Measurements from ENCODE around the gene HSD3B7.

Gene HSD3B7

DNA sequence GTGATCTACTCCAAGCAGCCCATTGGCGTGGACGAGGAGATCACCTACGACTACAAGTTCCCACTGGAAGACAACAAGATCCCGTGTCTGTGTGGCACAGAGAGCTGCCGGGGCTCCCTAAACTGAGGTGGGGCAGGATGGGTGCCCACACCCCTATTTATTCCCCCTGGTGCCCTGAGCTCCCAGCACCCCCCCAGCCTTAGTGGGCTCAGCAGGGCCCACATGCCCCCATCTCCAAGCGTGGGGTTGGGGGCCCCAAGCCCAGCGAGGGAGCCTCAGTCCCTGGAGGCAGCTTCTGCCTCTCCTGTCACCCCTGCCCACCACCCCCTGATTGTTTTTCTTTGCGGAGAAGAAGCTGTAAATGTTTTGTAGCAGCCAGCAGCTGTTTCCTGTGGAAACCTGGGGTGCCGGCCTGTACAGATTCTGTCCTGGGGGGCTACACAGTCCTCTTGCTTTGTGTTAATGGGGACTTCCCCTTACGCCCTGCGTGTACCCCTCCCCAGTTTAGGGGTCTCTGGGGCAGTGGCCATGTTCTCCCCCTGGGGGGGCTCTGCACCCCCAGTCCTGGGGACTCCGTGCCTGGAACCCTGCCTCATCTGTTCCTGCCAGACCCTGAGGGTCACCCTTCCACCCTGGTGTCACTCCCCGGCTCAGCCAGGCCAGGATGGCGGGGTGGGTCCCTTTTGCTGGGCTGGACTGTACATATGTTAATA is 953 bp upstream of the HSD3B7 start:
- no peak for DNase-seq

DNA sequence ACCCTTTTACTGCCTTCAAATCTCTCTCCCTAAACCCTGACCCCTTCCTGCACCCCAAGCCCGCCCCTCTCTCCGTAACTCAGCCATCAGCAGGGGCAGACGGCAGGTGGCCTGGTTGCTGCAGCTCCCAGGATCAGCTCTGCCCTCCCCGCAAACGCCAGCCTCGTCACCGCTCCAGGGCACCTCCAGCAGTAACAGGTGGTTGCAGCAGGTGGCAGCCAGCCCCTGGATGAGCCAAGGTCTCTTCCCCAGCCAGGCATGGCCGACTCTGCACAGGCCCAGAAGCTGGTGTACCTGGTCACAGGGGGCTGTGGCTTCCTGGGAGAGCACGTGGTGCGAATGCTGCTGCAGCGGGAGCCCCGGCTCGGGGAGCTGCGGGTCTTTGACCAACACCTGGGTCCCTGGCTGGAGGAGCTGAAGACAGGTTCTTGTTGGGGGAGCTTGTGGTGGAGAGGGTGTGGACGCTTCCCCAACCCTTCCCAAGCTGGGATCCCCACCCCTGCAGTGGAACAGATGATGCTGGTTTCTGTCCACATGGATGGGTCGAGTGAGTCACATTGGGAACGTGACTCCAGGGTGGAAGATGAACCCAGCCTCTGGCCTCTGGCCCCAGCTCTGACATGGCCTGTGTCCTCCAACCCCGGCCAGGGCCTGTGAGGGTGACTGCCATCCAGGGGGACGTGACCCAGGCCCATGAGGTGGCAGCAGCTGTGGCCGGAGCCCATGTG is 558 bp downstream of the HSD3B7 start:
- no peak for DNase-seq

DNA sequence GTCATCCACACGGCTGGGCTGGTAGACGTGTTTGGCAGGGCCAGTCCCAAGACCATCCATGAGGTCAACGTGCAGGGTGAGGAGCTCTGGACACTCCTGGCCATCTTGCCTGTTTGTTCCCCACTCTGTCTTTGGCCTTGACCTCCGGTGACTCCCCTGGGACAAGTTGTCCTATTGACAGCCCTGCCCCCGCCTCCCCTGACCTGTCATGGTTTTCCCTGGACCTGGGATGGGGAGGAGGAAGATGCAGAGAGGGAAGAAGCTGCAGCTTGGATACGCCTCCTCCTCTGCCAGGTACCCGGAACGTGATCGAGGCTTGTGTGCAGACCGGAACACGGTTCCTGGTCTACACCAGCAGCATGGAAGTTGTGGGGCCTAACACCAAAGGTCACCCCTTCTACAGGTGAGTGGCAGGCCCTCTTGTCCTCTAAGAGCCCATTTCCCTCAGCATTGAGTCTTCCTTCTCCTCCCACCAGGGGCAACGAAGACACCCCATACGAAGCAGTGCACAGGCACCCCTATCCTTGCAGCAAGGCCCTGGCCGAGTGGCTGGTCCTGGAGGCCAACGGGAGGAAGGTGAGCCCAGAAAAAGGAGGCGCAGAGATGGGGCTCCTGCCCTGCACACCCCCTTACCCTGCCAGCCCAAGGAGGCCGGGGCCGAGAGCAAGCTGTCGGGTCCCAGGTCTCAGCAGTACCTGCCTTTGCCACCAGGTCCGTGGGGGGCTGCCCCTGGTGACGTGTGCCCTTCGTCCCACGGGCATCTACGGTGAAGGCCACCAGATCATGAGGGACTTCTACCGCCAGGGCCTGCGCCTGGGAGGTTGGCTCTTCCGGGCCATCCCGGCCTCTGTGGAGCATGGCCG is 1.4 kb downstream of the HSD3B7 start:
- no peak for DNase-seq

DNA sequence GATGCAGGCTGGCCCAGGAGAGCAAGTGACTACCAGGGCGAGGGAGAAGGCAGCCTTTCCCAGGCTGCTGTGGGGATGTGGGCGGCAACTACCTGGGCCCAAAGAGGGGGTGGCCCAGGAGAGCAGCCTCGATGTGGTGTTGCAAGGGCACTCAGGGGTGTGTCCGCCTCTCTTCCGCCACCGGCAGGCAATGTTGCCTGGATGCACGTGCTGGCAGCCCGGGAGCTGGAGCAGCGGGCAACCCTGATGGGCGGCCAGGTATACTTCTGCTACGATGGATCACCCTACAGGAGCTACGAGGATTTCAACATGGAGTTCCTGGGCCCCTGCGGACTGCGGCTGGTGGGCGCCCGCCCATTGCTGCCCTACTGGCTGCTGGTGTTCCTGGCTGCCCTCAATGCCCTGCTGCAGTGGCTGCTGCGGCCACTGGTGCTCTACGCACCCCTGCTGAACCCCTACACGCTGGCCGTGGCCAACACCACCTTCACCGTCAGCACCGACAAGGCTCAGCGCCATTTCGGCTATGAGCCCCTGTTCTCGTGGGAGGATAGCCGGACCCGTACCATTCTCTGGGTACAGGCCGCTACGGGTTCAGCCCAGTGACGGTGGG is 2.7 kb downstream of the HSD3B7 start:
- no peak for DNase-seq

DNA sequence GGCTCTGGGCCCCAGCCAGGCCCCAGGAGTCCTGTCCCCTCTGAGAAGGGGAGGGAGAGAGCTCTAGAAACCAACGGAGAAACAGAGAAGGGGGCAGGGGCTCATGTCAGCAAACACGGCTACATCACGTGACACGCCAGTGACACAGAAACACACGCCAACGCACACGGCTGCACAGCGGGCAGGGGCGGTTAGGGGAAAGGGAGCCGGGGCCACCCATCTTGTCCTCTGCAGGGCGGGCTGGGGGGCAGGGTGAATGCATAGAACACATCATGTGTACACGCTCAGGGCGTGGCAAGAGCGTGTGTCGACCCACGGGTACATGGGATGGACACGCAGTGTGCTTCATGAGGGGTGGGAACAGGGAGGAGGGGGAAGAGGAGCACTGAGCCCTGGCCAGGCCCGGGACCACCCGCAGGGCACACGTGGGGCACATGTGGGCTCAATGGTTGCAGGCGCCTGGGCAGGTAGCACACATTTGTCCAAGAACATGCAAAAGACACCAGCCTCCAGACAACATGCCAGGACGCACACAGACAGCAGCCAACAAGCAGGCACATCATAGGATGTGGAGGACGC is 4.6 kb downstream of the HSD3B7 start:
- DNase-seq = no peak

DNA sequence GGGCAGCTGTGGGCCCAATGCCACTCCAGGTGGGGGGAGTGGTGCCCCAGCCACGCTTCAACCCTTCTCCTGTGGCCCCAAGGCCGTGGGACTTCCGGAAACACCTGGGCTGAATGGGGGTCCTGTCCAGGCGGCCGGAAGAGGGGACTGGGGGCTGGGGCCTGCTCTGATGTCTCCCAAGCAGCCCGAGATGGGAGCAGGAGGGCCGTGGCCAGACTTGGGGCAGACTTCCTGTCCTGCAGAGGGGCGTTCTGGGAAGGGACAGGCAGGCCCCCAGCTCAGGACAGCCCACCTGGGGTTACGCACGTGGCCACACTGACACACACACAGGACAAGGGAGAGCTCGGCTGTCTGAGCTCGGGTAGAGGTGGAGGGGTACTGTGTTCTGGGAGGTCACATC is 5.1 kb downstream of the HSD3B7 start:
- DNase-seq = no peak

DNA sequence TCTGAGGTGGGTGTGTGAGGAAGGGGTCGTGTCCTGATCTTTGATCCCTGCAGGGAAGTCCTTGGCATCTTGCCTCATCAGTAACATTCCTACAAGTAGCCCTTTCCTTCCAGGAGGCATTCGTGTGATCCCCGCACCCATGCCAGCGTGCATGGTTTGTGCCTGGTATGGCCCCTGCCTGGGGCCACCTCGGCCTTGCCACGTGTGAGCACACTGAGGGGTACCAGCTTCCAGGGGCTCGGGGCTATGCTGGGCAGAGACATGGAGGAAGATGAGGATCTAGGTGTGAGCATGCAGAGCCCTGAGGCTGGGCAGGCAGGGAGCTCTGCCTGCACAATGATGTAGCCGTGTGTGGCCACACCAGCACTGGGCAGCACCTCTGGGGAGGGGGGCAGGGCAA is 6.0 kb downstream of the HSD3B7 start:
- DNase-seq = no peak

DNA sequence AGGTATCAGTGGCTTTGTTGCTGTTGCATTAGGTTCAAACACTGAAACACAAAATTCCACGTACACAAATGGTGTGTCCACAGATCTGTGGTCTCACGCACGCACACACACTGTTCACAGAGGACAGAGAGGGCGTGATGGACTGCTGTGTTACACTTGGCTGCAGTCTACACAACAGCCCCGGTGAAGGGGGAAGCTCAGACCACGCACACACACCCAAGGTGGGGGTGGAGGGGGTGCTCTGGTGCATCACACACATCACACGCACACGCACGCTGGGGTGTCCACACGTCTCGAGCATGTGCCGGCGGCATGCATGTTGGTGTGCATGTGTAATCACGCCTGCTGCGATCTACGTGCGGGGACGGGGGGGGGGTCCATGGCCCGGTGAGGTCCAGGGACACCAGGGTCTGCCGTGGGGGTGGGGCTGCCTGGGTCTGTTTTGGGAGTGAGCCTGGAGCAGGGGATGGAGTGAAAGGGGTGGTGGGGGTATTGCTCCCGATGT is 7.3 kb downstream of the HSD3B7 start:
- no peak for DNase-seq

DNA sequence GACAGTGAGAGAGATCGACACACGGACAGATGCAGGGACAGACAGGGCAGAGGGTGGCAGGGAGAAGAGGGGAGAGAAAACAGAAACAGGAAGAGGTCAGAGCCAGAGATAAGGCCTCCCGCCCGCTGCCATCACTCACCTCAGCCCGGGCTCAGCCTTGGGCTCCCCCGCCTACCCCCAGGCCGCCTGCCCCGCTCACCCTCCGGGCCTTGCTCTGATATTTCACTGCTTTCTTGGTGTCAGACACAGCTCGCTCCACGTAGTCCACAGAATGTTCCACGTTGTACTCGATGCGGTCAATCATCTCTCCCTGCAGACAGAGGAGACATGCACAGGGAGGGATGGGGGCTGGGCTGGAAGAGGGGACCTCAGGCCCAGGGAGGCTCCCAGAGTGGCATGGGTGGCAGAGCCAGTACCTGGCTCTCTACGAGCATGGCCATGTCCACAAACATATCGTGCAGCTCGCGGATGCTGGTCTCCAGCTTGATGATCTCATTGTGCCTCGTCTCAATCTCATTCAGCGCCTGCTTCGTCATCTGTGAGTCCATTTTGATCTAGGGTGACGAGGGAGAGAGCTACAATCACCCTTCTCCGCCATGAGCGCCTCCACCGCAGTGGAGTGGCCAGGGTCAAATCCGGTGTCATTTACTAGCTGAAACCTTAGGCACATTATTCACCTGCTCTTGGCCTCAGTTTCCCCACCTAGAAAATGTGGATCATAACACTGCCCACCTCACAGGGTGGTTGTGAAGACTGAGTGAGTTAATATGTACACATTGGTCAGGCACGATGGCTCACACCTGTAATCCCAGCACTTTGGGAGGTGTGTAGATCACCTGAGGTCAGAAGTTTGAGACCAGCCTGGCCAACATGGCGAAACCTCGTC is 8.2 kb downstream of the HSD3B7 start:
- no peak for DNase-seq

DNA sequence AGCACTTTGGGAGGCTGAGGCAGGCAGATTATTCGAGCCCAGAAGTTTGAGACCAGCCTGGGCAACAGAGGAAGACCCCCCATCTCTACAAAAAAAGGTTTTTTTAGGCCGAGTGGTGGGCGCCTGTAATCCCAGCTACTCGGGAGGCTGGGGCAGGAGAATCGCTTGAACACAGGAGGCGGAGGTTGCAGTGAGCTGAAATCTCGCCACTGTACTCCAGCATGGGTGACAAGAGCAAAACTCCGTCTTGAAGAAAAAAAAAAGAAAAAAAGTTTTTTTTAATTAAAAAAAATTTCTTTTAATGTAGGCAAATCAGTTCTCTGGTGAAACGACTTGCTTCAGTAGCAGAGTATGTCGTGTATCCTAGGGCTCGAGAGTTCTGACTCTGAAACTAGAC is 10.9 kb downstream of the HSD3B7 start:
- no peak for DNase-seq

DNA sequence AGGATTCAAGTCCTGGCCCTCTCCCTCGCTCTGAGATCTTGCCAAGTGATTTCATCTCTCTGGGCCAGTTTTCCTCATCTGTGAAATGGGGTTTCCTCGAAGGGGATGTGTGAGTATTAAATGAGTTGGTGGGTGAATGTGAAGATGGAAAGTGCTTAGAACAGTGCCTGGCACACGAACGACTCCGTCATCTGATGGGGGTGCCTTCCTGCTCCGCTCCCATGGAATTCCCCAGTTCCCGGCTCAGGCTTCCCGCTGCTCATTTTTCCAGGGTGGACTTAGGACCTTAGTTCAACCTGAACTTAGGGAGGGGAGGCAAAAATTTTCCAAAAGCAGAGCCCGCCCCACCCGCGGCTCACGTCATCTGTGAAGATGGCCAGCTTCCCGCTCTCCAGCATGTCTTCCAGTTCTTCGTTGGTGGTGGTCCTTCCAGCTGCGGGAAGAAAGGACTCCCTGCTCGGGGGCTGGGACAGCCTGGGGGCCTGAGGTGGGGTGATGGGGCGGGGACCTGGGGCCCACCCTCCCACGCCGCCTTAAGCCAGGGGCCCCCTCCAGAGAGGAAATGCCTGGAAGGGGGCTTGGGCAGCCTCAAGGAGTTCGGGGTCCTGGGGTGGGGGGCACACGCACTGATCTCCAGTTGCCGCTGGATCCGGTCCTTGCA is 11.4 kb downstream of the HSD3B7 start:
- DNase-seq = no peak

DNA sequence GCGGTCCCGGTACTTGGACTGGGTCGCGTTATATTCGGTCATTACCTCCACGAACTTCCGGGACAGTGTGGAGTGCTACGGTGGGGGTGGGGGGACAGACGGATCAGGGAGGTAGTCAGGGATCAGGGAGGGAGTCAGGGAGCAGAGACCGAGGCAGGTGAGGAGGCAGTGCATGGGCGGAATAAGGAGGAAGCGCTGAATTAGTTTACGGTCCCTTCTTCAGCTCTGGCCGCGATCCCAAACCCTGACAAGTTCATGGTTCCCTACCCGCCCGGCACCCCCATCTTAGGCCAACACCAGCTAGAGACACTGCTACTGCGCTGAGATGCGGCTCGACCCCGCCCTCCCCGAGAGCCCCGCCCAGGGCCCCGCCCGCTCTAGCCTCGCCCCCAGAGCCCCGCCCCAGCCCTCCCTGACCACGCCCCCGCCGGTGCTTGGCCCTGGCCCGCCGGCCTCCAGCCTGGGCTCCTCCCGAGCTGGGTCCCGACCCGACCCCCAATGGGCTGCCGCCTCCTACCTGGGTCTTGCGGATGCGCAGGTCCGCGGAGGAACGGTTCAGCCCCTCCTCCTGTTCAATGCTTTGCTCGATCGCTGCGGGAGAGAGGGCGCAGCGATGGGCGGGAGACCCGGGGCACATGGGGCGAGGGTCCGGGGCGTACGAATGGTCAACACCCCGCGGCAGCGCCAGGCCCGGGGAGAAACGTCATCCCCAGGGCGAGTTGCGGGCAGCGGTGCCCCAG is 12.1 kb downstream of the HSD3B7 start:
- peak; percentile 81 for DNase-seq

DNA sequence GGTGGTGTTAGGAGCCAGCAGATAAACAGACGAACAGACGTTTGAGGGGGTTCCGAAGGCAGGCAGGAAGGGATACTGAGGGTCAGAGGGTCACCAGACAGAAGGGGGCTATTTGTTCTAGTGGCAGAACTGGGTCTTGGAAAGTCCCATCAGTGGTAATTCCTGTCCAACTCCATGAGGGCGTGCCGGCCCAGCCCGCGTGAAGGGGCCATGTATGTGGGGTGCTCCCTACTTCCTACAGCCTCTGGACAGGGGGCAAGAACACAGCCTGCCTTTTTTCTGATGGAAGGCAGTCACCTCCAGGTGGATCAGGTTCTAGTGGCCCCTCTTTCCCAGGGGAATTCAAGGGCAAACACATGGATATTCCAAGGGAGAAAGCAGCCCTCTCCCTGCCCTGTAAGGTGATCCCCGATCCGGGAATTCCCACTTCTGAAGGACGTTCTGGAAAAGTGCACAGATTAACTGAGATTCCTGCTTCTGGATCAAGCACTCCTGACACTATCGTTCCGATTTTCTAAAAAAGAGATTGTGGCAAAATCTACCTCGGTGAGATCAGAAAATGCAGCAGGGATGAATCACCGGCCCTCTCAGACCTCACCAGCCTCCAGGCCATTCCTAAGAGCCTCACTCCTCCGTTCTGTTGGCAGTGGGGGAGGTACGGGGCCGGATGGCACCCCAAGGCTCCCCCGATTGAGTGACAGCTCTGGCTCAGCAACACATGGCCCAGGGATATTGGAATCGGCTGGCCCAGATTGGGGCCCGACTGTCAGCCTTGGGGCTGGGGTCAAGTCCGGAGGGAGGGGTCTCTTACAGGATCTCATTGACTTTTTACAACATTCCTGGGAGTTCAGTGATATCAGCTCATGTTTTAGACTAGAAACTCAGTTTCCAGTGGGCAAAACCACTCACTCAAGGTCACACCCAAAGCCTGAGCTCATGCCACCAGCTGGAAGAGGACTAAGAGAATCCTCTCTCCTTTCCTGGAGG is 13.0 kb downstream of the HSD3B7 start:
- no peak for DNase-seq

DNA sequence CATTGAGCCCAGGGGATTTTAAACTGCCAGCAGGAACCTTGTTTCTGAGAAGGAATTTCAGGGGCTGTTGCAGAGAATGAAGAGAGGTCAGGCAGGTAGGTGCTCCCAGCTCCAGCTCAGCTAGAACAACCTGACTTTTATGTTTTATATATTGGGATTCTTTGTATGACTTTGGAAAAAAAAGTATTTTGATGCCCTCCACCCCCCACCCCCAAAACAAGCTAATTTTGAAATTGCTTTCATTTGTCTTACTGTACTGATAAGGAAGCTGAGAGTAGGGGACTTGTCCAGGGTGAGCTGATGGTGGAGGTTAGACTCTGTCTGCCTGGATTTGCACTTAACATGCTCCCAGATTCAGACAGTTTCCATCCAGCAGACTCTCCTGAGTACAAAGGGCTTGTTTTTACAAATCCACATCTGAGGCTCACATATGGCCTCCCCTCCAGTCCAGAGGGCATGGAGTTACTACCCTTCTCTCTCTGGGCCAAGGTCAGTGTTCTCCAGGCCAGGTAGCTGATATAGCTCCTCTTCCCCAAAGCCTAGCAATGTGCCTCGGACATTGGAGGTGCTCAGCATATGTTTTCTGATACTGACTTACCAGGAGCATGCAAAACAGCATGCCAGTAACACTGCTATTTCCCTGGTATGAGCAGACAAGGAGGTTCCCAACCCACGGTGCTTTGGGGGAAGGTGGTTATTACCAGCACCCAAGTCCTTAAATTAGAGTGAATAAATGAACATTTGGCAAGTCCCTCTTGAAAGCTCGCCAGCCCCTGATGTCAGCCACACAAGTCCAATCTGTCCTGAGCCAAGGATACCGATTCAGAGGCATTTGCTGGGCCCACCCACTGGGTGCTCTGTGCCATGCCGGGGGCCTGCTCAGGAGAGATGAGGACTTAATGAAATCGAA is 14.1 kb downstream of the HSD3B7 start:
- DNase-seq = no peak

DNA sequence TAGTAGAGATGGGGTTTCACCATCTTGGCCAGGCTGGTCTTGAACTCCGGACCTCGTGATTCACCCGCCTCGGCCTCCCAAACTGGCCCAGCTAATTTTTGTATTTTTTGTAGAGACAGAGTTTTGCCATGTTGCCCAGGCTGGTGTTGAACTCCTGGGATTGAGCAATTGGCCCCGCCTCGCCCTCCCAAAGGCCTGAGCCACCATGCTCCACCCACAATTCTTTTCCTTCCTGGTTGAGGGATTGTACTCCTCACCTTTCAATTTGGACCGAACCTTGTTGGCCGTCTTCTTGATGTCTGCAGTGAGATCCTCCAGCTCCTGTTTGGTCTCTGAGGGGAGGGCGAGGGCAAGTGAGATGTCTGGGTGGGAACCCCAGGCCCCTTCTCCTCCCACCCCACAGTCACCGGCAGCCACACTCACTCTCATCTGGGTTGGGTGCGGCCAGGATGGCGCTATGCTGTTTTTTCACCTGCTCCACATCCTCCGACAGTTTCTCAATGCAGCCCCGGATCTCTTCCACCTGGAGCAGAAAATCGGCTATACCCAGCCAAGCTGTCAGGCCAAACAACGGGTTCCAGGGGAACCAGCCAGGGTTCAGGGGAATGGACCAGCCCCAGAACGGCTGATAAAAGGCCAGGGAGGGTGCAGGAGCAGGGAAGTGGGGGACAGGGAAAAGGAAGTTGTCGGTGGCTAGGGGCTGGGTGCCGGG is 15.8 kb downstream of the HSD3B7 start:
- no peak for DNase-seq

DNA sequence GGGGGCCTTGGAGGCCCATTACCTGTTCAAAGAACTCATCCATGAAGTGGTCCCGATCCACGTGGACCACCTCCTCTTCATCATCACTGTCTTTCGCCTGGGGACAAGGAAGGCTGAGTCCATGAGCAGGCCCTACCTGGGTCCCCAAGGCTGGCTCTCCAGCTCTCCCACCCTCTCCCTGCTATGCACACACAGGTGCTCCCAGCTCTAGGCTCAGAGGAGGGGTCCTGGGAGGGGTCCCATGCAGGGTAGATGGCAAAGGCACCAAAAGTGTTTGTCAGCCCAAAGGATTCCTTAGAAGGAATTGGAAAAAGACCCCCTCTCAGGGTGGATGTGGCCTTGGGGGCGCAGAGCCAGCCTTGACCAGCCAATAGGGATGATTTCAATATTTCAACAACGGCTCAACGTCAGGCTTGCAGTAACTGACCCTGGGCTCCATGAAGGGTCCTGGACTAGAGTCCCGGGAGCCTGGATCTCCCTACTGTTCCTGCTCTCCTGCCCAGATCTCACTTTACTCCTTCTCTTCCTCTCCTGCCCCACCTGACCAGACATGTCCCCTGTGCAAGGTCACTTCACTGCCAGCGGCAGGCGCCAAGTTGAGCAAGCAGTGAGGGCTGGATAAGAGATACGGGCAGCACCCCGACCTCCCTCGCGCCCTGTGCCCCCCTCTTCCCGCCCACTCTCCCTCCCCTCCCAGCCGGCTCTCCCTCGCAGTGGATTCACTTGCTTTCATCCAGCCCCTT is 16.7 kb downstream of the HSD3B7 start:
- no peak for DNase-seq
